GM23338 (cell line): ENCODE results near the gene FRMPD1. TPM values are rescaled to one million over a fixed set of nuclear protein-coding genes. Genes with fewer than 3 reads are reported as not detected.

Experiments
- ATAC-seq: fragments of 200-7000 bp; cut with Tn5 transposase; 3 replicates; pipeline ENCODE4 v1.9.1; 2020
- DNase-seq: peaks from one replicate; pipeline ENCODE4 v3.0.0-alpha.2; 2015; ENCODE audit warnings: low spot score
- H2AFZ ChIP-seq: fragments of 200-600 bp; sonication (generic); 2 replicates; pipeline ENCODE4 v1.8.0; 2016; ENCODE audit warnings: antibody characterized with exemption, mild to moderate bottlenecking, moderate library complexity
- H3F3A ChIP-seq: fragments of 200-600 bp; sonication (generic); replicated peaks from 2 replicates; pipeline ENCODE4 v1.8.0; 2017; ENCODE audit warnings: antibody characterized with exemption, mixed run types, low read depth
- H3K27ac ChIP-seq: fragments of 200-600 bp; sonication (generic); 2 replicates; pipeline ENCODE4 v1.6.1; 2016; ENCODE audit warnings: low read depth
- H3K27me3 ChIP-seq: fragments of 200-600 bp; sonication (generic); 2 replicates; pipeline ENCODE4 v1.8.0; 2016; ENCODE audit warnings: mild to moderate bottlenecking, mixed run types, moderate library complexity; ENCODE audit not compliant: insufficient read depth
- H3K36me3 ChIP-seq: fragments of 200-600 bp; sonication (generic); 2 replicates; pipeline ENCODE4 v1.8.0; 2016; ENCODE audit warnings: mild to moderate bottlenecking; ENCODE audit not compliant: insufficient read depth
- H3K4me1 ChIP-seq: fragments of 200-600 bp; sonication (generic); 2 replicates; pipeline ENCODE4 v1.8.0; 2016; ENCODE audit warnings: mild to moderate bottlenecking, moderate library complexity; ENCODE audit not compliant: insufficient read depth
- H3K4me2 ChIP-seq: fragments of 200-600 bp; sonication (generic); 2 replicates; pipeline ENCODE4 v1.7.1; 2017; ENCODE audit warnings: mixed run types
- H3K4me3 ChIP-seq: fragments of 200-600 bp; sonication (generic); 2 replicates; pipeline ENCODE4 v1.6.1; 2016; ENCODE audit warnings: mixed run types
- H3K79me2 ChIP-seq: fragments of 200-600 bp; sonication (generic); replicated peaks from 2 replicates; pipeline ENCODE4 v1.8.0; 2017; ENCODE audit warnings: mild to moderate bottlenecking; ENCODE audit not compliant: insufficient read depth
- H3K9me2 ChIP-seq: fragments of 200-600 bp; sonication (generic); 2 replicates; pipeline ENCODE4 v1.8.0; 2017; ENCODE audit not compliant: insufficient read depth
- H4K20me1 ChIP-seq: fragments of 200-600 bp; sonication (generic); replicated peaks from 2 replicates; pipeline ENCODE4 v1.8.0; 2017; ENCODE audit warnings: mild to moderate bottlenecking; ENCODE audit not compliant: insufficient read depth
- H3K27ac Mint-ChIP-seq: 2 replicates; pipeline ENCODE4 v1.8.0; 2020; ENCODE audit warnings: inconsistent platforms, mild to moderate bottlenecking, moderate library complexity, mixed read lengths
- H3K27me3 Mint-ChIP-seq: 3 replicates; pipeline ENCODE4 v1.8.0; 2022; ENCODE audit warnings: low read depth, mild to moderate bottlenecking, moderate library complexity, mixed read lengths, inconsistent platforms; ENCODE audit not compliant: insufficient read depth, poor library complexity
- H3K36me3 Mint-ChIP-seq: 3 replicates; pipeline ENCODE4 v1.8.0; 2021; ENCODE audit warnings: low read depth, mild to moderate bottlenecking, inconsistent platforms, moderate library complexity, mixed read lengths
- H3K4me1 Mint-ChIP-seq: 3 replicates; pipeline ENCODE4 v1.8.0; 2020; ENCODE audit warnings: mild to moderate bottlenecking, inconsistent platforms, mixed read lengths
- H3K4me3 Mint-ChIP-seq: 3 replicates; pipeline ENCODE4 v1.8.0; 2021; ENCODE audit warnings: moderate library complexity, mild to moderate bottlenecking, inconsistent platforms, mixed read lengths
- H3K9me3 Mint-ChIP-seq: 3 replicates; pipeline ENCODE4 v1.8.0; 2020; ENCODE audit warnings: moderate library complexity, mild to moderate bottlenecking, inconsistent platforms, mixed read lengths
- CREB1 ChIP-seq: fragments of 250-450 bp; sonication (Bioruptor Pico); IDR thresholded peaks from 2 replicates; pipeline ENCODE4 v1.5.0; 2020; ENCODE audit warnings: low read depth, mild to moderate bottlenecking, moderate library complexity
- EZH2 ChIP-seq: fragments of 200-600 bp; sonication (generic); IDR thresholded peaks from one replicate; pipeline ENCODE4 v1.8.0; 2017; ENCODE audit warnings: antibody characterized with exemption, mild to moderate bottlenecking, low read depth; ENCODE audit not compliant: unreplicated experiment
- EZH2phosphoT487 ChIP-seq: fragments of 200-600 bp; sonication (generic); IDR thresholded peaks from one replicate; pipeline ENCODE4 v1.8.1; 2018; ENCODE audit warnings: antibody characterized with exemption; ENCODE audit not compliant: unreplicated experiment
- JUNB ChIP-seq: IDR thresholded peaks from one replicate; pipeline ENCODE4 v1.6.1; 2016; ENCODE audit warnings: antibody characterized with exemption; ENCODE audit not compliant: unreplicated experiment
- NANOG ChIP-seq: IDR thresholded peaks from 2 replicates; pipeline ENCODE4 v1.6.1; 2016; ENCODE audit warnings: antibody characterized with exemption, borderline replicate concordance
- POLR2AphosphoS5 ChIP-seq: IDR thresholded peaks from 2 replicates; pipeline ENCODE4 v1.6.1; 2016; ENCODE audit warnings: antibody characterized with exemption, low read depth
- STAT1 ChIP-seq: IDR thresholded peaks from one replicate; pipeline ENCODE4 v1.6.1; 2016; ENCODE audit warnings: antibody characterized with exemption; ENCODE audit not compliant: unreplicated experiment
- ZNF114 ChIP-seq: fragments of 250-450 bp; sonication (Bioruptor Pico); IDR thresholded peaks from 2 replicates; pipeline ENCODE4 v1.5.0; 2020; ENCODE audit warnings: mild to moderate bottlenecking, moderate library complexity
- ZNF331 ChIP-seq: fragments of 250-450 bp; sonication (Bioruptor Pico); IDR thresholded peaks from 2 replicates; pipeline ENCODE4 v1.5.0; 2020; ENCODE audit warnings: low read depth, mild to moderate bottlenecking, moderate library complexity
- polyA plus RNA-seq: library from polyadenylated mRNA; unstranded; fragments of >200 nt; fragmentation: Nextera tagmentation; extraction: Ambion mirVana; gene quantifications from 2 replicates; pipeline ENCODE4 v1.2.1, GENCODE V29; 2016
- total RNA-seq: library from RNA; depleted of rRNA; stranded (reverse); fragments of >200 nt; shearing (Covaris generic); gene quantifications from 2 replicates; pipeline ENCODE4 v1.2.3, GENCODE V29; 2014
- TF ChIP-seq, protein P1 (sequence below), 2 experiments: fragments of 200-600 bp in 1 of 2; sonication (generic) in 1 of 2; conservative IDR thresholded peaks; 2 replicates each; pipeline versions ENCODE4 v1.5.1 to v1.6.1; 2016 to 2017; ENCODE audit warnings: antibody characterized with exemption in 2 of 2, low read depth in 2 of 2, mild to moderate bottlenecking in 2 of 2, moderate library complexity in 1 of 2
- TF ChIP-seq, protein P2 (sequence below): IDR thresholded peaks from one replicate; pipeline ENCODE4 v1.6.1; 2018; ENCODE audit warnings: antibody characterized with exemption; ENCODE audit not compliant: unreplicated experiment
- TF ChIP-seq, protein P3 (sequence below): IDR thresholded peaks from 2 replicates; pipeline ENCODE4 v1.6.1; 2016; ENCODE audit warnings: antibody characterized with exemption
- TF ChIP-seq, protein P4 (sequence below): fragments of 250-450 bp; sonication (Bioruptor Pico); IDR thresholded peaks from 2 replicates; pipeline ENCODE4 v1.5.0; 2020; ENCODE audit warnings: mild to moderate bottlenecking, moderate library complexity

The FRMPD1 gene
- total and polyA plus RNA-seq, 2 experiments from 2014 or later: 0.23 to 0.63 TPM

DNA sequence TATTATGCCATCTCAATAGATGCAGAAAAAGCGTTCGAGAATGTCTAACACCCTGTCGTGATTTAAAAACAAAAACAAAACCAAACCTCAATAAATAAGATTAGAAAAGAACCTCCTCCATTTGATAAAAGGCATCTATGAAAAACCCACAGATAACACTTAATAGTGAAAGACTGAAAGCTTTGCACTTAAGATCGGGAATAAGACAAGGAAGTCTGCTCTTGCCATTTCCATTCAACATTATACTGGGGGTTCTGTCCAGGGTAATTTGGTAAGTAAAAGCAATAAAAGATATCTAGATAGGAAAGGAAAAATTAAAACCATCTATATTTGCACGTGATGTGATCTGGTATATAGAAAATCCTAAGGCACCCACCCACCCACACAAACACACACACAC lies 141.4 kb downstream of the FRMPD1 start:
- ATAC-seq: no peak
- no peaks in the 10 kb centered on the region for H3K36me3 ChIP-seq

More for the DNA sequence above, 141.4 kb downstream of the FRMPD1 start:
- no peaks in the 10 kb centered on the region for H3K79me2 ChIP-seq
- no peak overlapping the region for H3K4me3 ChIP-seq
- H3K9me2 ChIP-seq: no peaks in the 10 kb centered on the region
- Mint-ChIP-seq H3K27me3 (no peaks in the 10 kb centered on the region), H3K36me3 (no peaks in the 10 kb centered on the region), H3K9me3 (no peaks in the 10 kb centered on the region), H3K4me3 (no peak overlapping the region), H3K27ac (no peak overlapping the region), H3K4me1 (no peaks in the 10 kb centered on the region)
- no peak overlapping the region for H2AFZ ChIP-seq
- H3K27me3 ChIP-seq: 0 out of 2 replicates have a peak, but pooled peaks cover 4% of the 10 kb centered on the region
- H3K4me2 ChIP-seq: no peak overlapping the region
- no peaks in the 10 kb centered on the region for H3K4me1 ChIP-seq
- no peak overlapping the region for H3K27ac ChIP-seq
- TF ChIP-seq ZNF331 (CRISPR knock-in tag) (no peak), CREB1 (CRISPR knock-in tag) (no peak), JUNB (no peak), NANOG (no peak), EZH2phosphoT487 (no peak), STAT1 (no peak), EZH2 (no peak), POLR2AphosphoS5 (no peak), ZNF114 (CRISPR knock-in tag) (no peak)
- TF ChIP-seq, protein P1, sequence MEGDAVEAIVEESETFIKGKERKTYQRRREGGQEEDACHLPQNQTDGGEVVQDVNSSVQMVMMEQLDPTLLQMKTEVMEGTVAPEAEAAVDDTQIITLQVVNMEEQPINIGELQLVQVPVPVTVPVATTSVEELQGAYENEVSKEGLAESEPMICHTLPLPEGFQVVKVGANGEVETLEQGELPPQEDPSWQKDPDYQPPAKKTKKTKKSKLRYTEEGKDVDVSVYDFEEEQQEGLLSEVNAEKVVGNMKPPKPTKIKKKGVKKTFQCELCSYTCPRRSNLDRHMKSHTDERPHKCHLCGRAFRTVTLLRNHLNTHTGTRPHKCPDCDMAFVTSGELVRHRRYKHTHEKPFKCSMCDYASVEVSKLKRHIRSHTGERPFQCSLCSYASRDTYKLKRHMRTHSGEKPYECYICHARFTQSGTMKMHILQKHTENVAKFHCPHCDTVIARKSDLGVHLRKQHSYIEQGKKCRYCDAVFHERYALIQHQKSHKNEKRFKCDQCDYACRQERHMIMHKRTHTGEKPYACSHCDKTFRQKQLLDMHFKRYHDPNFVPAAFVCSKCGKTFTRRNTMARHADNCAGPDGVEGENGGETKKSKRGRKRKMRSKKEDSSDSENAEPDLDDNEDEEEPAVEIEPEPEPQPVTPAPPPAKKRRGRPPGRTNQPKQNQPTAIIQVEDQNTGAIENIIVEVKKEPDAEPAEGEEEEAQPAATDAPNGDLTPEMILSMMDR (conservative IDR thresholded peaks at IDR 0.05; ENCODE audit: low read depth in 2 of 2): no peak
- TF ChIP-seq, protein P2, sequence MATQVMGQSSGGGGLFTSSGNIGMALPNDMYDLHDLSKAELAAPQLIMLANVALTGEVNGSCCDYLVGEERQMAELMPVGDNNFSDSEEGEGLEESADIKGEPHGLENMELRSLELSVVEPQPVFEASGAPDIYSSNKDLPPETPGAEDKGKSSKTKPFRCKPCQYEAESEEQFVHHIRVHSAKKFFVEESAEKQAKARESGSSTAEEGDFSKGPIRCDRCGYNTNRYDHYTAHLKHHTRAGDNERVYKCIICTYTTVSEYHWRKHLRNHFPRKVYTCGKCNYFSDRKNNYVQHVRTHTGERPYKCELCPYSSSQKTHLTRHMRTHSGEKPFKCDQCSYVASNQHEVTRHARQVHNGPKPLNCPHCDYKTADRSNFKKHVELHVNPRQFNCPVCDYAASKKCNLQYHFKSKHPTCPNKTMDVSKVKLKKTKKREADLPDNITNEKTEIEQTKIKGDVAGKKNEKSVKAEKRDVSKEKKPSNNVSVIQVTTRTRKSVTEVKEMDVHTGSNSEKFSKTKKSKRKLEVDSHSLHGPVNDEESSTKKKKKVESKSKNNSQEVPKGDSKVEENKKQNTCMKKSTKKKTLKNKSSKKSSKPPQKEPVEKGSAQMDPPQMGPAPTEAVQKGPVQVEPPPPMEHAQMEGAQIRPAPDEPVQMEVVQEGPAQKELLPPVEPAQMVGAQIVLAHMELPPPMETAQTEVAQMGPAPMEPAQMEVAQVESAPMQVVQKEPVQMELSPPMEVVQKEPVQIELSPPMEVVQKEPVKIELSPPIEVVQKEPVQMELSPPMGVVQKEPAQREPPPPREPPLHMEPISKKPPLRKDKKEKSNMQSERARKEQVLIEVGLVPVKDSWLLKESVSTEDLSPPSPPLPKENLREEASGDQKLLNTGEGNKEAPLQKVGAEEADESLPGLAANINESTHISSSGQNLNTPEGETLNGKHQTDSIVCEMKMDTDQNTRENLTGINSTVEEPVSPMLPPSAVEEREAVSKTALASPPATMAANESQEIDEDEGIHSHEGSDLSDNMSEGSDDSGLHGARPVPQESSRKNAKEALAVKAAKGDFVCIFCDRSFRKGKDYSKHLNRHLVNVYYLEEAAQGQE: no peak
- TF ChIP-seq, protein P3, sequence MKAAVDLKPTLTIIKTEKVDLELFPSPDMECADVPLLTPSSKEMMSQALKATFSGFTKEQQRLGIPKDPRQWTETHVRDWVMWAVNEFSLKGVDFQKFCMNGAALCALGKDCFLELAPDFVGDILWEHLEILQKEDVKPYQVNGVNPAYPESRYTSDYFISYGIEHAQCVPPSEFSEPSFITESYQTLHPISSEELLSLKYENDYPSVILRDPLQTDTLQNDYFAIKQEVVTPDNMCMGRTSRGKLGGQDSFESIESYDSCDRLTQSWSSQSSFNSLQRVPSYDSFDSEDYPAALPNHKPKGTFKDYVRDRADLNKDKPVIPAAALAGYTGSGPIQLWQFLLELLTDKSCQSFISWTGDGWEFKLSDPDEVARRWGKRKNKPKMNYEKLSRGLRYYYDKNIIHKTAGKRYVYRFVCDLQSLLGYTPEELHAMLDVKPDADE: no peak
- TF ChIP-seq, protein P4, sequence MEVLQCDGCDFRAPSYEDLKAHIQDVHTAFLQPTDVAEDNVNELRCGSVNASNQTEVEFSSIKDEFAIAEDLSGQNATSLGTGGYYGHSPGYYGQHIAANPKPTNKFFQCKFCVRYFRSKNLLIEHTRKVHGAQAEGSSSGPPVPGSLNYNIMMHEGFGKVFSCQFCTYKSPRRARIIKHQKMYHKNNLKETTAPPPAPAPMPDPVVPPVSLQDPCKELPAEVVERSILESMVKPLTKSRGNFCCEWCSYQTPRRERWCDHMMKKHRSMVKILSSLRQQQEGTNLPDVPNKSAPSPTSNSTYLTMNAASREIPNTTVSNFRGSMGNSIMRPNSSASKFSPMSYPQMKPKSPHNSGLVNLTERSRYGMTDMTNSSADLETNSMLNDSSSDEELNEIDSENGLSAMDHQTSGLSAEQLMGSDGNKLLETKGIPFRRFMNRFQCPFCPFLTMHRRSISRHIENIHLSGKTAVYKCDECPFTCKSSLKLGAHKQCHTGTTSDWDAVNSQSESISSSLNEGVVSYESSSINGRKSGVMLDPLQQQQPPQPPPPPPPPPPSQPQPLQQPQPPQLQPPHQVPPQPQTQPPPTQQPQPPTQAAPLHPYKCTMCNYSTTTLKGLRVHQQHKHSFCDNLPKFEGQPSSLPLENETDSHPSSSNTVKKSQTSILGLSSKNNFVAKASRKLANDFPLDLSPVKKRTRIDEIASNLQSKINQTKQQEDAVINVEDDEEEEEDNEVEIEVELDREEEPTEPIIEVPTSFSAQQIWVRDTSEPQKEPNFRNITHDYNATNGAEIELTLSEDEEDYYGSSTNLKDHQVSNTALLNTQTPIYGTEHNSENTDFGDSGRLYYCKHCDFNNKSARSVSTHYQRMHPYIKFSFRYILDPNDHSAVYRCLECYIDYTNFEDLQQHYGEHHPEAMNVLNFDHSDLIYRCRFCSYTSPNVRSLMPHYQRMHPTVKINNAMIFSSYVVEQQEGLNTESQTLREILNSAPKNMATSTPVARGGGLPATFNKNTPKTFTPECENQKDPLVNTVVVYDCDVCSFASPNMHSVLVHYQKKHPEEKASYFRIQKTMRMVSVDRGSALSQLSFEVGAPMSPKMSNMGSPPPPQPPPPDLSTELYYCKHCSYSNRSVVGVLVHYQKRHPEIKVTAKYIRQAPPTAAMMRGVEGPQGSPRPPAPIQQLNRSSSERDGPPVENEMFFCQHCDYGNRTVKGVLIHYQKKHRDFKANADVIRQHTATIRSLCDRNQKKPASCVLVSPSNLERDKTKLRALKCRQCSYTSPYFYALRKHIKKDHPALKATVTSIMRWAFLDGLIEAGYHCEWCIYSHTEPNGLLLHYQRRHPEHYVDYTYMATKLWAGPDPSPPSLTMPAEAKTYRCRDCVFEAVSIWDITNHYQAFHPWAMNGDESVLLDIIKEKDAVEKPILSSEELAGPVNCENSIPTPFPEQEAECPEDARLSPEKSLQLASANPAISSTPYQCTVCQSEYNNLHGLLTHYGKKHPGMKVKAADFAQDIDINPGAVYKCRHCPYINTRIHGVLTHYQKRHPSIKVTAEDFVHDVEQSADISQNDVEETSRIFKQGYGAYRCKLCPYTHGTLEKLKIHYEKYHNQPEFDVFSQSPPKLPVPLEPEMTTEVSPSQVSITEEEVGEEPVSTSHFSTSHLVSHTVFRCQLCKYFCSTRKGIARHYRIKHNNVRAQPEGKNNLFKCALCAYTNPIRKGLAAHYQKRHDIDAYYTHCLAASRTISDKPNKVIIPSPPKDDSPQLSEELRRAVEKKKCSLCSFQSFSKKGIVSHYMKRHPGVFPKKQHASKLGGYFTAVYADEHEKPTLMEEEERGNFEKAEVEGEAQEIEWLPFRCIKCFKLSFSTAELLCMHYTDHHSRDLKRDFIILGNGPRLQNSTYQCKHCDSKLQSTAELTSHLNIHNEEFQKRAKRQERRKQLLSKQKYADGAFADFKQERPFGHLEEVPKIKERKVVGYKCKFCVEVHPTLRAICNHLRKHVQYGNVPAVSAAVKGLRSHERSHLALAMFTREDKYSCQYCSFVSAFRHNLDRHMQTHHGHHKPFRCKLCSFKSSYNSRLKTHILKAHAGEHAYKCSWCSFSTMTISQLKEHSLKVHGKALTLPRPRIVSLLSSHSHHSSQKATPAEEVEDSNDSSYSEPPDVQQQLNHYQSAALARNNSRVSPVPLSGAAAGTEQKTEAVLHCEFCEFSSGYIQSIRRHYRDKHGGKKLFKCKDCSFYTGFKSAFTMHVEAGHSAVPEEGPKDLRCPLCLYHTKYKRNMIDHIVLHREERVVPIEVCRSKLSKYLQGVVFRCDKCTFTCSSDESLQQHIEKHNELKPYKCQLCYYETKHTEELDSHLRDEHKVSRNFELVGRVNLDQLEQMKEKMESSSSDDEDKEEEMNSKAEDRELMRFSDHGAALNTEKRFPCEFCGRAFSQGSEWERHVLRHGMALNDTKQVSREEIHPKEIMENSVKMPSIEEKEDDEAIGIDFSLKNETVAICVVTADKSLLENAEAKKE: no peak
- no peaks in the 10 kb centered on the region for H4K20me1 ChIP-seq
- no peak for DNase-seq
- H3F3A ChIP-seq: 0 out of 2 replicates have a peak, but pooled peaks cover 4% of the 10 kb centered on the region
